ENCODE data around the gene RAB5A.

- TF ChIP-seq SUZ12 (IDR thresholded peaks at IDR 0.05; ENCODE audit: extremely low read depth, insufficient read depth, insufficient read length) (no peak), ZNF274 (IDR thresholded peaks at IDR 0.05; ENCODE audit: low read depth, low read length) (no peak)
Measured at GRCh38 chr3:19917167-19917566, 29.7 kb upstream of the RAB5A start.

Data from NT2/D1 (cell line).